ENCODE data around the gene SND1. TPM values are rescaled to one million over a fixed set of nuclear protein-coding genes. Genes with fewer than 3 reads are reported as not detected.

The SND1 gene
- total RNA-seq, 1 experiment from 2014 or later = 218 TPM

DNA sequence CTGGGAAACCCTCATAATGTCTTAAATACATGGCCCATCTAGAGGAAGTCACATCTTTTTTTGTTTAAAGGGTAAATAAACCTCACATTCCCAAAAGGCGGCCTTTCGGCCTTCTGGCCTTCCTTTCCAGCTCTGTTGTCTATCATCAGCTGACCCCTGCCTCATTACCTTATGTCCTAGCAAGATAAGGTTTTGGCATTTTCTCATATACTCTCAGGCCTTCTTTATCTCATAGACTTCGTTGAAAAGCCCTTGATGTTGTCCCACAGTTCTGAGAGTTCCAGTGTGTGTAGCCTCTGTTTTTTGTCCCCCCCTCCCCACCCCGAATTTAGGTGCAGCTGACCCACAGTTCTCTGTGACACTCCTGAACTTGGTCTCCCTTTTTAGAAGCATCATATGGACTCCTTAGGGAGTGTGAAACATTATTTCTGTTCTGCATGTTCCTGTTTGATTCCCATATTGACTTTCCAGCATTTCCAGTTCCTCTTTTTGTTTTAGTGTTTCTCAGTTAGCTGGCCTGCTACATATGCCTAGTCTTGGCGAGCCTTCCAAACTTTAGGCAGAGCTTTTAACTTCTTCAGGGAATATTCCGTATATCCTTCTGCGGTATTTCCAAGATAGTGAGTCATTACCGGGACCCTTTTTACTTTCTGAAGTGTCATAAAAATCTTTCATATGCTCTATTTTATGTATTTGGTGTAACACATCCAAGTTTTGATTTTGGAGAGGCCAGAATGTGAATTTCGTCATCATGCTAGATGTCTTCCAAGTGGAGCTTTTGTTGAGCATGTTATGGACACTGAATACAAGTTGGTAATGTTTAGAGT, 240.7 kb downstream of the SND1 start:
- no peak overlapping the region for H2AFZ ChIP-seq (ENCODE audit: low read length)
- H4K20me1 ChIP-seq (ENCODE audit: control insufficient read depth, insufficient read depth, insufficient read length) = no peaks in the 10 kb centered on the region
- H3K56ac ChIP-seq (ENCODE audit: insufficient read length, low read depth, low read length) = no peak overlapping the region
- no peaks in the 10 kb centered on the region; the same call in 1 of the 2 replicates for H3K27me3 ChIP-seq (ENCODE audit: insufficient read depth, low read length)
- no peak overlapping the region for H3K23ac ChIP-seq (ENCODE audit: insufficient read length, low read depth, low read length)
- H3K4ac ChIP-seq (ENCODE audit: low read depth, low read length) = no peak overlapping the region
- no peak overlapping the region for H4K5ac ChIP-seq (ENCODE audit: insufficient read length, low read depth, low read length)
- H3K18ac ChIP-seq (ENCODE audit: insufficient read length, low read depth, low read length) = no peak overlapping the region
- no peak overlapping the region for H3K4me2 ChIP-seq (ENCODE audit: insufficient read depth, insufficient read length, low read length)
- H3K23me2 ChIP-seq (ENCODE audit: insufficient read length, low read depth, low read length, poor library complexity, severe bottlenecking) = no peaks in the 10 kb centered on the region
- no peak overlapping the region for H3K27ac ChIP-seq (ENCODE audit: insufficient read length, low read depth, low read length)
- H2BK120ac ChIP-seq (ENCODE audit: low read depth, low read length, poor library complexity, severe bottlenecking) = no peak overlapping the region
- no peak overlapping the region for H3K14ac ChIP-seq (ENCODE audit: insufficient read depth, low read length)
- no peaks in the 10 kb centered on the region for H3K9me3 ChIP-seq (ENCODE audit: control insufficient read depth, low read depth, low read length)
- H2BK12ac ChIP-seq (ENCODE audit: insufficient read length, low read depth, low read length) = no peak overlapping the region
- no peak overlapping the region for H3T11ph ChIP-seq (ENCODE audit: low read length)
- no peaks in the 10 kb centered on the region for H3K79me2 ChIP-seq (ENCODE audit: insufficient read depth, low read length)
- H2AK5ac ChIP-seq (ENCODE audit: insufficient read length, low read length) = no peak overlapping the region
- WGBS (ENCODE audit: extremely low coverage, insufficient read length, low lambda C conversion rate) = no CpG with 5 or more reads among the region's 9 CpGs
- peaks cover 11% of the 10 kb centered on the region; the same call in 1 of the 2 replicates for H3K4me1 ChIP-seq (ENCODE audit: insufficient read depth, low read length)
- no peak overlapping the region for H2BK20ac ChIP-seq (ENCODE audit: low read depth, low read length, poor library complexity, severe bottlenecking)
- Mint-ChIP-seq H3K4me3 (no peak overlapping the region), H3K4me1 (peaks cover 14% of the 10 kb centered on the region in 2 experiments), H3K9me3 (no peaks in the 10 kb centered on the region; a peak in 1 of 5 replicates), H3K36me3 (ENCODE audit: insufficient read depth in 1 of 3, low read depth in 3 of 3) (peaks cover 18 to 42% (median 25%) of the 10 kb centered on the region in 3 experiments; a peak in 6 of 7 replicates), H3K27ac (no peak overlapping the region; a peak in 1 of 7 replicates), H3K27me3 (ENCODE audit: low read depth) (no peaks in the 10 kb centered on the region)
- no peak overlapping the region for H3K9ac ChIP-seq (ENCODE audit: extremely low read depth, insufficient read length, low read length)
- no peak overlapping the region for H2BK15ac ChIP-seq (ENCODE audit: low read depth, low read length)
- TF ChIP-seq, protein P1, sequence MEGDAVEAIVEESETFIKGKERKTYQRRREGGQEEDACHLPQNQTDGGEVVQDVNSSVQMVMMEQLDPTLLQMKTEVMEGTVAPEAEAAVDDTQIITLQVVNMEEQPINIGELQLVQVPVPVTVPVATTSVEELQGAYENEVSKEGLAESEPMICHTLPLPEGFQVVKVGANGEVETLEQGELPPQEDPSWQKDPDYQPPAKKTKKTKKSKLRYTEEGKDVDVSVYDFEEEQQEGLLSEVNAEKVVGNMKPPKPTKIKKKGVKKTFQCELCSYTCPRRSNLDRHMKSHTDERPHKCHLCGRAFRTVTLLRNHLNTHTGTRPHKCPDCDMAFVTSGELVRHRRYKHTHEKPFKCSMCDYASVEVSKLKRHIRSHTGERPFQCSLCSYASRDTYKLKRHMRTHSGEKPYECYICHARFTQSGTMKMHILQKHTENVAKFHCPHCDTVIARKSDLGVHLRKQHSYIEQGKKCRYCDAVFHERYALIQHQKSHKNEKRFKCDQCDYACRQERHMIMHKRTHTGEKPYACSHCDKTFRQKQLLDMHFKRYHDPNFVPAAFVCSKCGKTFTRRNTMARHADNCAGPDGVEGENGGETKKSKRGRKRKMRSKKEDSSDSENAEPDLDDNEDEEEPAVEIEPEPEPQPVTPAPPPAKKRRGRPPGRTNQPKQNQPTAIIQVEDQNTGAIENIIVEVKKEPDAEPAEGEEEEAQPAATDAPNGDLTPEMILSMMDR (conservative IDR thresholded peaks at IDR 0.05) = no peak
- no peak overlapping the region for H4K91ac ChIP-seq (ENCODE audit: insufficient read length, low read depth, low read length)
- H2BK5ac ChIP-seq (ENCODE audit: insufficient read length, low read length) = no peak overlapping the region
- DNase-seq = no peak
- no peak overlapping the region for H4K8ac ChIP-seq (replicated peaks; ENCODE audit: insufficient read length, low read depth, low read length)
- no peaks in the 10 kb centered on the region for H3K79me1 ChIP-seq (ENCODE audit: insufficient read depth, low read depth, low read length, poor library complexity, severe bottlenecking)

Measured in H9 (cell line).